Right lobe of liver (tissue), 6 donors: ENCODE measurements around the gene CUX1. TPM values are rescaled to one million over a fixed set of nuclear protein-coding genes. Genes with fewer than 3 reads are reported as not detected.
A peak's percentile ranks its signal among the peaks of the same experiment; 100 is the strongest.

Source experiments
- ATAC-seq, 4 donors: fragments of 200-7000 bp; cut with Tn5 transposase; one replicate each; pipeline ENCODE4 v1.9.1; 2020; ENCODE audit warnings: mild to moderate bottlenecking in 4 of 4, moderate library complexity in 4 of 4
- DNase-seq, 3 donors: peaks; one replicate each; pipeline ENCODE4 v3.0.0-alpha.2; 2020
- H3K27ac ChIP-seq, 3 donors: fragments of 200-600 bp; one replicate each; pipeline ENCODE4 v1.8.0; 2022
- H3K27me3 ChIP-seq, 2 donors: fragments of 200-600 bp; one replicate each; pipeline ENCODE4 v1.8.0; 2022
- H3K36me3 ChIP-seq, 4 donors: fragments of 200-600 bp; sonication (generic) in 1 of 4; one replicate each; pipeline versions ENCODE4 v1.5.1 to v1.8.0; 2017 to 2022; ENCODE audit warnings: control low read depth in 1 of 4
- H3K4me1 ChIP-seq, 4 donors: fragments of 200-600 bp; sonication (generic) in 1 of 4; one replicate each; pipeline versions ENCODE4 v1.5.1 to v1.8.0; 2017 to 2022; ENCODE audit warnings: control low read depth in 1 of 4
- H3K4me3 ChIP-seq, 3 donors: fragments of 200-600 bp; one replicate each; pipeline ENCODE4 v1.8.0; 2022
- H3K9me3 ChIP-seq, 4 donors: fragments of 200-600 bp; sonication (generic) in 1 of 4; one replicate each; pipeline versions ENCODE4 v1.5.1 to v1.8.0; 2017 to 2022; ENCODE audit warnings: control low read depth in 1 of 4
- POLR2A ChIP-seq: fragments of 450-650 bp; IDR thresholded peaks from one replicate; pipeline ENCODE4 v1.6.1; 2017; ENCODE audit warnings: antibody characterized with exemption, mild to moderate bottlenecking
- WGBS: methylation state at CpG from one replicate; pipeline ENCODE4 v1.1.6; 2018; ENCODE audit warnings: low coverage, low lambda C conversion rate; ENCODE audit not compliant: insufficient coverage; ENCODE audit errors: missing lambda C conversion rate; 5-methylcytosine and 5-hydroxymethylcytosine counted together
- intact Hi-C, 2 donors: fragments of 100-400 bp; cut with DNase I; formaldehyde crosslinking; loops; one replicate each; pipeline versions ENCODE4 v1.11.2 to v1.14.1; 2022
- total RNA-seq, 6 experiments: library from RNA; depleted of rRNA in 2 of 6; stranded (reverse); fragments of >200 nt in 2 of 6; fragmentation: NEBNext Ultra II Directional in 3 of 6; extraction: Animal tissue kit (Norgen Biotek cat#: 25700) in 3 of 6; gene quantifications; one replicate each; pipeline versions ENCODE4 v1.1.0 to v1.2.4, GENCODE V29; 2016 to 2023
- TF ChIP-seq, protein P1 (sequence below), 4 donors: fragments of 200-600 bp in 3 of 4; fragments of 450-650 bp in 1 of 4; IDR thresholded peaks; one replicate each; pipeline versions ENCODE4 v1.5.1 to v1.8.0; 2016 to 2022; ENCODE audit warnings: antibody characterized with exemption in 4 of 4, mild to moderate bottlenecking in 2 of 4
- donor health status: DM: no; HTN: yes; CAD: no.
- donor health status: DM: no; HTN: no; CAD: no.
- donor health status: DM: no; HTN: no; CAD: no.
- donor health status: DM: no; HTN: yes; CAD: no.
- donor health status: DM: no; HTN: yes; CAD: no.

CUX1 gene
- total RNA-seq, 6 experiments from 2014 or later, result 34.3 to 53.1 (median 40.6) TPM

DNA sequence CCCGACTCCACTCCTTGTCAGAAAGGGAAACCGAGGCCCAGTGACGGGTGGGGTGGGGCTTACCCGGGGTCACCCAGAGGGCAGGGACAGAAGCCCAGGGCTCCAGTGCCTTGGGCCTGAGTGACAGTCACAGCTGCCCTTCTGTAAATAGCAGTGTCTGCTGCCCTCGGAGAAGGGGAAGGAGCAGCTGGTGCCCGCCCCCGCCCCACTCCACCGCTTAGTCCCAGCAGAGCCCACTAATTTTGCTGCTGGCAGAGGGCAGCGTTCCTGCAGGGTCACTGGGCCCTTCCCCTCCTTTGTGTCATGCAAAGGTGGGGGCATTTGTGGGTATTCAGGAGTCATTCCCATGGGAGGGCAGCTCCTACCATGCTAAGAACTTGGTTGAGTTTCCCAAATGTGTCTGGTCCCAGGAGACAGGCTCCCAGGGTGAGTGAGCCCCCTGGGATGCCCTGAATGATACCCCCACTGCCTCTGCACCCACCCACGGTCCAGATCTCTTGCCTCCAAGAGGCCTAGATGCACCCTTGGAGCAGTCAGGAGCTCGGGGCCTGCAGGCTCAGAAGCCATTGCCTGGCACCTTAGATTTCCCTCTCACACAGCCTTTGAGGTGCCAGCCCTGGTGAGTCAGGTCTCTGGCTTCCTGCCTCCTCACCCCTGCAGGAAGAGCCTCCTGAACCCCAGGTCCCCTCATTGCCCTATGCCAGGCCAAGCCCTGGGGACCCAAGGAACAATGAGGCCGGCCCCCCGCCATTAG lies 486.4 kb downstream of the CUX1 start:
- Histone ChIP-seq H3K36me3 (no peaks in the 10 kb centered on the region), H3K27ac (no peak overlapping the region), H3K27me3 (no peaks in the 10 kb centered on the region), H3K4me3 (no peak overlapping the region), H3K4me1 (no peaks in the 10 kb centered on the region), H3K9me3 (no peaks in the 10 kb centered on the region)
- TF ChIP-seq, protein P1, sequence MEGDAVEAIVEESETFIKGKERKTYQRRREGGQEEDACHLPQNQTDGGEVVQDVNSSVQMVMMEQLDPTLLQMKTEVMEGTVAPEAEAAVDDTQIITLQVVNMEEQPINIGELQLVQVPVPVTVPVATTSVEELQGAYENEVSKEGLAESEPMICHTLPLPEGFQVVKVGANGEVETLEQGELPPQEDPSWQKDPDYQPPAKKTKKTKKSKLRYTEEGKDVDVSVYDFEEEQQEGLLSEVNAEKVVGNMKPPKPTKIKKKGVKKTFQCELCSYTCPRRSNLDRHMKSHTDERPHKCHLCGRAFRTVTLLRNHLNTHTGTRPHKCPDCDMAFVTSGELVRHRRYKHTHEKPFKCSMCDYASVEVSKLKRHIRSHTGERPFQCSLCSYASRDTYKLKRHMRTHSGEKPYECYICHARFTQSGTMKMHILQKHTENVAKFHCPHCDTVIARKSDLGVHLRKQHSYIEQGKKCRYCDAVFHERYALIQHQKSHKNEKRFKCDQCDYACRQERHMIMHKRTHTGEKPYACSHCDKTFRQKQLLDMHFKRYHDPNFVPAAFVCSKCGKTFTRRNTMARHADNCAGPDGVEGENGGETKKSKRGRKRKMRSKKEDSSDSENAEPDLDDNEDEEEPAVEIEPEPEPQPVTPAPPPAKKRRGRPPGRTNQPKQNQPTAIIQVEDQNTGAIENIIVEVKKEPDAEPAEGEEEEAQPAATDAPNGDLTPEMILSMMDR (IDR thresholded peaks at IDR 0.05), result no peak
- no peak for TF ChIP-seq POLR2A
- intact Hi-C loops, result no loop called here
- DNase-seq (no peak), ATAC-seq (no peak)
- 76% methylated on average over 3 of the region's 13 CpGs for WGBS

DNA sequence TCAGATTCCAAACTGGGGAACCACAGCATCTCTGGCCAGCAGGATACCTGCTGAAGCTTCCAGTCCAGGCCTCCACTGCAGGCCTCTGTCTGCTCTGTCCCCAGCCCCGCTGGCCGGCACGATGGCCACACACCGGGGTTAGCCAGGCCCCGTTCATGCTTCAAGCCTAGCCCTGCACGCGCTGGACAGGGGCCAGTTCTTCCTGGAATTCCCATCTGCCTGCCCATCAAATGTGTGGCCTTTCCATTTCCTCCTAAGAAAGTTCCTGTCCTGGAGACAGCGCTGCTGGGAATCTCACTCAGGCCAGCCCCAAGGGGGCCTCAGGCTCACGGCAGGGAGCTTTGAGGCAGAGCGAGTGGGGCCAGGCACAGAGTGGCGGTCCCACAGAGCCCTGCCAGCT lies 487.2 kb downstream of the CUX1 start:
- 77% methylated on average over 4 of the region's 11 CpGs for WGBS

DNA sequence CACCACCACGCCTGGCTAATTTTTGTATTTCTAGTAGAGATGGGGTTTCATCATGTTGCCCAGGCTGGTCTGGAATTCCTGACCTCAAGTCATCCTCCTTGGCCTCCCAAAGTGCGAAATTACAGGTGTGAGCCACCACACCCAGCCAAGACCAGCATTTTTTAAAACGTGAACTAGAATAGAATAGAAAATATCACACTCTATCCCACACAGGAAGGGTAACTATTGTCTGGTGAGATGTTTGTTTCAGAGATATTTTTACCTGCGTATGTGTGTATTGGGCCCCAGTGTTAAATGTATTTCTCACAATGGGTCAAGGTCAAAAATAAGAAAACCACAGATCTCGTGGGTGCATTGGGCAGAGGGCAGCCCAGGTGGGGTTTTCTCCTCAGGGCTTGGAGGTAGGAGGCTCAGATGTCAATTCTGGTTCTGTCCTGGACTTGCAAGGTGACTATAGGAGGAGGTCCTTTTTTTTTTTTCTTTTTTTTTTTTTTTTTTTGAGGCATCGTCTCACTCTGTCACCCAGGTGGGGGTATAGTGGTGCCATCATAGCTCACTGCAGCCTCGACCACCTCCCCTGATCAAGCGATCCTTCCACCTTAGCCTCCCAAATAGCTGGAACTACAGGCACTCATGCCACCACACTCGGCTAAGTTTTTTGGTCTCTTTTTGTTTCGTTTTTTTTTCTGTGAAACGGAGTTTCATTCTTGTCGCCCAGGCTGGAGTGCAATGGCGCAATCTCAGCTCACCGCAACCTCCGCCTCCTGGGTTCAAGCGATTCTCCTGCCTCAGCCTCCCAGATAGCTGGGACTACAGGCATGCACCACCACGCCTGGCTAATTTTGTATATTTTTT lies 488.2 kb downstream of the CUX1 start:
- intact Hi-C loops, result no loop called here
- DNase-seq (no peak), ATAC-seq (no peak)
- Histone ChIP-seq H3K4me3 (no peak overlapping the region), H3K9me3 (no peaks in the 10 kb centered on the region), H3K27me3 (no peaks in the 10 kb centered on the region), H3K4me1 (no peaks in the 10 kb centered on the region), H3K36me3 (no peaks in the 10 kb centered on the region), H3K27ac (no peak overlapping the region)
- 79% methylated on average over 11 of the region's 17 CpGs for WGBS
- no peak for TF ChIP-seq POLR2A
- TF ChIP-seq, protein P1 (IDR thresholded peaks at IDR 0.05), result no peak

More for the DNA sequence above, 487.2 kb downstream of the CUX1 start:
- no peak for TF ChIP-seq POLR2A
- H3K4me3 ChIP-seq, result no peak overlapping the region
- no peak overlapping the region for H3K27ac ChIP-seq
- H3K9me3 ChIP-seq, result no peaks in the 10 kb centered on the region
- DNase-seq, result no peak
- intact Hi-C loops, result no loop called here
- no peaks in the 10 kb centered on the region for H3K4me1 ChIP-seq
- peak in 2 of 4 donors; percentile 26 to 39 for ATAC-seq
- no peaks in the 10 kb centered on the region for H3K27me3 ChIP-seq
- no peaks in the 10 kb centered on the region for H3K36me3 ChIP-seq

DNA sequence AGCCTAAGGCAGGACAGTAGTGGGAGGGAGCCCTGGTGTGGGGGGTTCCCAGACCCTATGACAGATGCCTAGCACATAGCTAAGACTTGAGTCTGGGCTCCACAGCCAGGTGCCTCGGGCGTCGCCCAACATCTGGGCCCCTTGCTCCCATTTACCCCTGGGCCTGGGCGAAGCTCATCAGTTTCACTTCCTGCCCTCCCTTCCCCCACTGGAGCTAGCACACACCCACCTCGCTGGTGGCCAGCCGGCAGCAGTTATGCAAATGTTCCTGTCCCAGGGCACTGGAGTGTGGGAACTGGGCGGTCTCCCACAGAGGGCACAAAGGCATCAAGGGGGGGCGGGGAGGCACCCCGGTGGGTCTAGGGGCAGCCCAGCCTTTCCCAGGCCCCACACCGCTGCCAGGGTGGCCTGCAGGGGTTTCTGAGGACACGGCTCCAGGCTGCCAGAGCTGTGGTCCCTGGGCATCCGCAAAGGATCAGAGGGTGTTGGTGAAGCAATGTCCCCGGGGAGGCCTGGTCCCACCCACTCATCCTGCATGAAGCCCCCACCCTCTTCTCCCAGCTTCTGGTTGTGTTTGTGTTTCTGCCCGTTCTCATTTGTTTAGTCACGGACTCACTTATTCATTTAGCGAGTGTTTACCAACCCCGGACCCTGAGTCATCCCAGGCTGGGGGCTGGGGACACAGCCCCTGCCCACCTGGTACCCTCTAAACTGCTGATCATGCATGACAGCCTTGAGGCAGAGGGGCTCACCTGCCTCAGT lies 489.7 kb downstream of the CUX1 start:
- H3K27ac ChIP-seq, result no peak overlapping the region

More for the DNA sequence above, 489.7 kb downstream of the CUX1 start:
- no peaks in the 10 kb centered on the region for H3K36me3 ChIP-seq
- H3K4me1 ChIP-seq, result no peaks in the 10 kb centered on the region
- ATAC-seq (peak; percentile 64 to 84 (median 71)), DNase-seq (peak in 1 of 3 donors; percentile 54)
- 47% methylated on average over 4 of the region's 17 CpGs for WGBS
- intact Hi-C loops, result no loop called here
- TF ChIP-seq, protein P1 (IDR thresholded peaks at IDR 0.05), result no peak
- no peaks in the 10 kb centered on the region for H3K9me3 ChIP-seq
- no peaks in the 10 kb centered on the region for H3K27me3 ChIP-seq
- no peak overlapping the region for H3K4me3 ChIP-seq
